Osteoblast (primary cell): ENCODE results near the gene FAAH2. TPM values are rescaled to one million over a fixed set of nuclear protein-coding genes. Genes with fewer than 3 reads are reported as not detected.
"Not testable (repeated sequence)": the region's sequence is repeated elsewhere in the genome, so short reads cannot be mapped to it uniquely, and the experiment has no call there.

ENCODE experiments used
- DNase-seq: peaks from one replicate; pipeline ENCODE4 v3.0.0; 2011; ENCODE audit warnings: low spot score, mixed read lengths; ENCODE audit not compliant: insufficient read length; ENCODE audit errors: missing footprints
- H2AFZ ChIP-seq: 2 replicates; pipeline ENCODE4 v1.6.0; 2011; ENCODE audit warnings: mild to moderate bottlenecking, low read length
- H3K27ac ChIP-seq: 2 replicates; pipeline ENCODE4 v1.5.1; 2011; ENCODE audit warnings: mild to moderate bottlenecking, low read depth, low read length, moderate library complexity
- H3K27me3 ChIP-seq: 2 replicates; pipeline ENCODE4 v1.6.0; 2012; ENCODE audit warnings: mild to moderate bottlenecking, control low read depth, inconsistent platforms, low read length, moderate library complexity; ENCODE audit not compliant: insufficient read depth
- H3K36me3 ChIP-seq: 2 replicates; pipeline ENCODE4 v1.5.1; 2011; ENCODE audit warnings: mild to moderate bottlenecking, low read length, control low read depth, moderate library complexity; ENCODE audit not compliant: insufficient read depth
- H3K4me1 ChIP-seq: 2 replicates; pipeline ENCODE4 v1.5.1; 2011; ENCODE audit warnings: mild to moderate bottlenecking, low read length, control low read depth, moderate library complexity; ENCODE audit not compliant: insufficient read depth
- H3K4me2 ChIP-seq: 2 replicates; pipeline ENCODE4 v1.6.0; 2011; ENCODE audit warnings: mild to moderate bottlenecking, low read length; ENCODE audit not compliant: insufficient read depth
- H3K4me3 ChIP-seq: fragments of 200-600 bp; sonication (generic); 3 replicates; pipeline ENCODE4 v1.5.1; 2012; ENCODE audit warnings: mild to moderate bottlenecking, low read length, inconsistent platforms; ENCODE audit not compliant: insufficient read depth
- H3K79me2 ChIP-seq: 2 replicates; pipeline ENCODE4 v1.6.0; 2012; ENCODE audit warnings: mild to moderate bottlenecking, low read length, control low read depth, inconsistent platforms; ENCODE audit not compliant: insufficient read depth
- H3K9me3 ChIP-seq: 2 replicates; pipeline ENCODE4 v1.5.1; 2011; ENCODE audit warnings: low read depth, low read length, control low read depth
- H4K20me1 ChIP-seq: 2 replicates; pipeline ENCODE4 v1.6.0; 2012; ENCODE audit warnings: mild to moderate bottlenecking, low read length, control low read depth; ENCODE audit not compliant: insufficient read depth
- total RNA-seq: library from RNA; depleted of rRNA; stranded (reverse); fragments of >200 nt; gene quantifications from 2 replicates; pipeline ENCODE4 v1.2.3, GENCODE V29; 2012
- TF ChIP-seq, protein P1 (sequence below): IDR thresholded peaks from 2 replicates; pipeline ENCODE4 v1.5.1; 2011; ENCODE audit warnings: mild to moderate bottlenecking, low read depth, low read length, moderate library complexity; ENCODE audit errors: extremely low read depth

The FAAH2 gene
- total RNA-seq, 1 donor, result not detected

- no peak overlapping the region for H3K4me3 ChIP-seq
- no peaks in the 10 kb centered on the region for H3K4me1 ChIP-seq
- H2AFZ ChIP-seq, result no peak overlapping the region
- H3K27me3 ChIP-seq, result no peaks in the 10 kb centered on the region
- H3K9me3 ChIP-seq, result no peaks in the 10 kb centered on the region
- H4K20me1 ChIP-seq, result no peaks in the 10 kb centered on the region
- TF ChIP-seq, protein P1, sequence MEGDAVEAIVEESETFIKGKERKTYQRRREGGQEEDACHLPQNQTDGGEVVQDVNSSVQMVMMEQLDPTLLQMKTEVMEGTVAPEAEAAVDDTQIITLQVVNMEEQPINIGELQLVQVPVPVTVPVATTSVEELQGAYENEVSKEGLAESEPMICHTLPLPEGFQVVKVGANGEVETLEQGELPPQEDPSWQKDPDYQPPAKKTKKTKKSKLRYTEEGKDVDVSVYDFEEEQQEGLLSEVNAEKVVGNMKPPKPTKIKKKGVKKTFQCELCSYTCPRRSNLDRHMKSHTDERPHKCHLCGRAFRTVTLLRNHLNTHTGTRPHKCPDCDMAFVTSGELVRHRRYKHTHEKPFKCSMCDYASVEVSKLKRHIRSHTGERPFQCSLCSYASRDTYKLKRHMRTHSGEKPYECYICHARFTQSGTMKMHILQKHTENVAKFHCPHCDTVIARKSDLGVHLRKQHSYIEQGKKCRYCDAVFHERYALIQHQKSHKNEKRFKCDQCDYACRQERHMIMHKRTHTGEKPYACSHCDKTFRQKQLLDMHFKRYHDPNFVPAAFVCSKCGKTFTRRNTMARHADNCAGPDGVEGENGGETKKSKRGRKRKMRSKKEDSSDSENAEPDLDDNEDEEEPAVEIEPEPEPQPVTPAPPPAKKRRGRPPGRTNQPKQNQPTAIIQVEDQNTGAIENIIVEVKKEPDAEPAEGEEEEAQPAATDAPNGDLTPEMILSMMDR, result no peak
- H3K36me3 ChIP-seq, result no peaks in the 10 kb centered on the region
- DNase-seq, result no peak
- H3K27ac ChIP-seq, result no peak overlapping the region
- no peaks in the 10 kb centered on the region for H3K79me2 ChIP-seq
- no peak overlapping the region for H3K4me2 ChIP-seq
These were observed 92.8 kb downstream of the FAAH2 start for GRCh38 chrX:57379296-57379695.

- no peaks in the 10 kb centered on the region for H3K36me3 ChIP-seq
- H2AFZ ChIP-seq, result no peak overlapping the region
- H3K79me2 ChIP-seq, result no peaks in the 10 kb centered on the region
- DNase-seq, result no peak
- no peak overlapping the region for H3K4me2 ChIP-seq
- H4K20me1 ChIP-seq, result no peaks in the 10 kb centered on the region
- no peaks in the 10 kb centered on the region for H3K9me3 ChIP-seq
- no peaks in the 10 kb centered on the region for H3K27me3 ChIP-seq
- no peaks in the 10 kb centered on the region for H3K4me1 ChIP-seq
- H3K27ac ChIP-seq, result no peak overlapping the region
- no peak overlapping the region for H3K4me3 ChIP-seq
- TF ChIP-seq, protein P1, result no peak
These were observed 93.7 kb downstream of the FAAH2 start for GRCh38 chrX:57380026-57380796.

GRCh38 chrX:57394162-57394561 lies 107.7 kb downstream of the FAAH2 start:
- H3K79me2 ChIP-seq, H3K4me2 ChIP-seq, H3K4me1 ChIP-seq, H3K36me3 ChIP-seq, H3K27ac ChIP-seq, DNase-seq, H3K9me3 ChIP-seq, H3K27me3 ChIP-seq, H4K20me1 ChIP-seq, H2AFZ ChIP-seq, H3K4me3 ChIP-seq: not testable (repeated sequence)

- not testable (repeated sequence) for DNase-seq, H3K4me2 ChIP-seq, H3K36me3 ChIP-seq, H2AFZ ChIP-seq, H3K79me2 ChIP-seq, H3K27ac ChIP-seq, H4K20me1 ChIP-seq, H3K27me3 ChIP-seq, H3K4me1 ChIP-seq, H3K9me3 ChIP-seq, H3K4me3 ChIP-seq
These were observed 116.7 kb downstream of the FAAH2 start for GRCh38 chrX:57403191-57403590.

- Histone ChIP-seq H3K79me2 (no peaks in the 10 kb centered on the region), H3K9me3 (peaks cover 9% of the 10 kb centered on the region), H3K4me1 (no peaks in the 10 kb centered on the region), H3K27ac (no peak overlapping the region), H3K4me2 (no peak overlapping the region), H4K20me1 (no peaks in the 10 kb centered on the region), H2AFZ (no peak overlapping the region), H3K36me3 (no peaks in the 10 kb centered on the region), H3K27me3 (no peaks in the 10 kb centered on the region), H3K4me3 (no peak overlapping the region)
- no peak for DNase-seq
- TF ChIP-seq, protein P1, result no peak
These were observed 119.6 kb downstream of the FAAH2 start for GRCh38 chrX:57406149-57406548.
